ENCODE data around the gene AFAP1.

AFAP1 gene

GRCh38 chr4:7939377-7940108 lies at the start of gene AFAP1:
AFAP1 (minus strand) TSS chr4:7939861; CDS start chr4:7872078, 67,783 bp downstream.
- peak; percentile 83 for DNase-seq (ENCODE audit: low read depth, low spot score)
- no peak for TF ChIP-seq CTCF (IDR thresholded peaks at IDR 0.05; ENCODE audit: low read depth, low read length)

GRCh38 chr4:7988437-7988836 lies 48.8 kb upstream of the AFAP1 start:
- no peak for DNase-seq (ENCODE audit: low read depth, low spot score)
- in situ Hi-C loops (cut with HindIII; ENCODE audit: low sequenced_read_pairs) = no loop called here
- no peak overlapping the region for H3K4me3 ChIP-seq (ENCODE audit: low read depth, low read length)
- no peak for TF ChIP-seq CTCF (IDR thresholded peaks at IDR 0.05; ENCODE audit: low read depth, low read length)

More at GRCh38 chr4:7939377-7940108, at the start of gene AFAP1:
- peak within 1 kb of the TSS; percentile 89 for H3K4me3 ChIP-seq (ENCODE audit: low read depth, low read length)
- in situ Hi-C loops (cut with HindIII; ENCODE audit: low sequenced_read_pairs) = no loop called here

GRCh38 chr4:7987148-7987989 lies 47.7 kb upstream of the AFAP1 start:
- peak; percentile 70 for DNase-seq (ENCODE audit: low read depth, low spot score)
- in situ Hi-C loops (cut with HindIII; ENCODE audit: low sequenced_read_pairs) = no loop called here
- no peak overlapping the region for H3K4me3 ChIP-seq (ENCODE audit: low read depth, low read length)
- peak; percentile 86 for TF ChIP-seq CTCF (IDR thresholded peaks at IDR 0.05; ENCODE audit: low read depth, low read length)

- no peak for DNase-seq (ENCODE audit: low read depth, low spot score)
- TF ChIP-seq CTCF (IDR thresholded peaks at IDR 0.05; ENCODE audit: low read depth, low read length) = no peak
- H3K4me3 ChIP-seq (ENCODE audit: low read depth, low read length) = no peak overlapping the region
- in situ Hi-C loops (cut with HindIII; ENCODE audit: low sequenced_read_pairs) = no loop called here
These were observed 46.3 kb upstream of the AFAP1 start for GRCh38 chr4:7985891-7986441.

GRCh38 chr4:7985072-7985471 lies 45.4 kb upstream of the AFAP1 start:
- TF ChIP-seq CTCF (IDR thresholded peaks at IDR 0.05; ENCODE audit: low read depth, low read length) = no peak
- in situ Hi-C loops (cut with HindIII; ENCODE audit: low sequenced_read_pairs) = no loop called here
- no peak for DNase-seq (ENCODE audit: low read depth, low spot score)
- no peak overlapping the region for H3K4me3 ChIP-seq (ENCODE audit: low read depth, low read length)

GRCh38 chr4:7984286-7984925 lies 44.7 kb upstream of the AFAP1 start:
- no peak for TF ChIP-seq CTCF (IDR thresholded peaks at IDR 0.05; ENCODE audit: low read depth, low read length)
- no peak overlapping the region for H3K4me3 ChIP-seq (ENCODE audit: low read depth, low read length)
- in situ Hi-C loops (cut with HindIII; ENCODE audit: low sequenced_read_pairs) = no loop called here
- DNase-seq (ENCODE audit: low read depth, low spot score) = no peak

Data from astrocyte of the spinal cord (primary cell).